Upper lobe of right lung (tissue), 1 donor: ENCODE results near the gene EMILIN1. TPM values are rescaled to one million over a fixed set of nuclear protein-coding genes. Genes with fewer than 3 reads are reported as not detected.
A peak's percentile ranks its signal among the peaks of the same experiment; 100 is the strongest.

ENCODE experiments used
- ATAC-seq: fragments of 200-7000 bp; cut with Tn5 transposase; one replicate; pipeline ENCODE4 v1.9.1; 2020; ENCODE audit warnings: mild to moderate bottlenecking, moderate library complexity
- DNase-seq: peaks from one replicate; pipeline ENCODE4 v3.0.0-alpha.2; 2020
- H3K27ac ChIP-seq: fragments of 200-600 bp; one replicate; pipeline ENCODE4 v1.8.0; 2022
- H3K27me3 ChIP-seq: fragments of 200-600 bp; one replicate; pipeline ENCODE4 v1.8.0; 2022; ENCODE audit warnings: mild to moderate bottlenecking
- H3K36me3 ChIP-seq: fragments of 200-600 bp; one replicate; pipeline ENCODE4 v1.8.0; 2022
- H3K4me1 ChIP-seq: fragments of 200-600 bp; one replicate; pipeline ENCODE4 v1.8.0; 2022
- H3K4me3 ChIP-seq: fragments of 200-600 bp; one replicate; pipeline ENCODE4 v1.8.0; 2022; ENCODE audit warnings: mild to moderate bottlenecking
- H3K9me3 ChIP-seq: fragments of 200-600 bp; one replicate; pipeline ENCODE4 v1.8.0; 2022
- CTCF ChIP-seq: fragments of 200-600 bp; IDR thresholded peaks from one replicate; pipeline ENCODE4 v1.8.0; 2022; ENCODE audit warnings: antibody characterized with exemption
- intact Hi-C: fragments of 100-400 bp; cut with DNase I; formaldehyde crosslinking; loops from one replicate; pipeline ENCODE4 v1.11.0; 2022
- total RNA-seq: library from RNA; stranded (reverse); fragmentation: NEBNext Ultra II Directional; extraction: Animal tissue kit (Norgen Biotek cat#: 25700); gene quantifications from one replicate; pipeline ENCODE4 v1.2.1, GENCODE V29; 2021
- donor health status: DM: no; HTN: yes; CAD: no; lungs with severe emphysema.

Gene EMILIN1
- total RNA-seq, 1 donor from 2014 or later = 84.6 TPM

- no peak for DNase-seq
- H3K4me3 ChIP-seq = no peak overlapping the region
Measured at GRCh38 chr2:27084297-27085061, 6.1 kb downstream of the EMILIN1 start.

DNA sequence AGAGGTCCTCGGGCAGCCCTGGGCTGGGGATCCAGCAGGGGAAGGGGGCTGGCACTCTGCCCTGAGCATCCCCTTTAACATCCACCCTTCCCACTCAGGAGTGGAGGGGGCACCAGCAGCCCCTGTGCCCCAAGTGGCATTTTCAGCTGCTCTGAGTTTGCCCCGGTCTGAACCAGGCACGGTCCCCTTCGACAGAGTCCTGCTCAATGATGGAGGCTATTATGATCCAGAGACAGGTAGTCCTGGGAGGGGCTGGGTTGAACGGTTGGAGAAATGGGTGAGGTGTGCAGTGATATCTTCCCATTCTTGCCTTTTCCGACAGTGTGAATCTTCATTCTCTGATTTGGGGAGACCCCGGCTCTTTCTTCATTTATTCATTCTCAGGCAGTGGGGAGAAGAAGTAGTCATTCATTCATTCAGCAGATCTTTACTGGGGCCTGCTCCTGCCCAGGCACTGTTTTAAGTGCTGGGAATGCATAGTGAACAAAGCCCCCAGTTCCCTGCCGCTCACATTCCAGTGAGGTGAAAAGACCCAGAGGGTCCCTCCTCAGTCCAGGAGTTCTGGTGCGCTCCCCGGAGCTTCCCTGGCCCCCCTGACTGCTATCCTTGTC lies 6.8 kb downstream of the EMILIN1 start:
- Histone ChIP-seq H3K36me3 (no peaks in the 10 kb centered on the region), H3K27ac (peak overlapping the region; percentile 95), H3K4me3 (peak overlapping the region; percentile 74), H3K27me3 (no peaks in the 10 kb centered on the region), H3K9me3 (no peaks in the 10 kb centered on the region), H3K4me1 (peaks cover 37% of the 10 kb centered on the region)
- intact Hi-C loops = loop anchor here (10.0 kb wide), 1 partner anchor 120 kb away; no protein-coding TSS in a partner anchor
- TF ChIP-seq CTCF = peak; percentile 48
- ATAC-seq (no peak), DNase-seq (no peak)

More at GRCh38 chr2:27084297-27085061, 6.1 kb downstream of the EMILIN1 start:
- no peak for ATAC-seq
- no peaks in the 10 kb centered on the region for H3K27me3 ChIP-seq
- intact Hi-C loops = loop anchor here (10.0 kb wide), 1 partner anchor 120 kb away; no protein-coding TSS in a partner anchor
- TF ChIP-seq CTCF = no peak
- H3K9me3 ChIP-seq = no peaks in the 10 kb centered on the region
- H3K36me3 ChIP-seq = no peaks in the 10 kb centered on the region
- H3K27ac ChIP-seq = no peak overlapping the region
- H3K4me1 ChIP-seq = peaks cover 37% of the 10 kb centered on the region

DNA sequence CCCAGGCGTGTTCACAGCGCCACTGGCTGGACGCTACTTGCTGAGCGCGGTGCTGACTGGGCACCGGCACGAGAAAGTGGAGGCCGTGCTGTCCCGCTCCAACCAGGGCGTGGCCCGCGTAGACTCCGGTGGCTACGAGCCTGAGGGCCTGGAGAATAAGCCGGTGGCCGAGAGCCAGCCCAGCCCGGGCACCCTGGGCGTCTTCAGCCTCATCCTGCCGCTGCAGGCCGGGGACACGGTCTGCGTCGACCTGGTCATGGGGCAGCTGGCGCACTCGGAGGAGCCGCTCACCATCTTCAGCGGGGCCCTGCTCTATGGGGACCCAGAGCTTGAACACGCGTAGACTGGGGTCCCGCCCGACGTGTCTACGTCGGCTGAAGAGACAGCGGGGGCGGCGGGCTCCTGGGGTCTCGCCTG lies 7.3 kb downstream of the EMILIN1 start:
- peaks cover 34% of the 10 kb centered on the region for H3K4me1 ChIP-seq
- ATAC-seq (peak; percentile 69), DNase-seq (peak; percentile 91)
- no peaks in the 10 kb centered on the region for H3K27me3 ChIP-seq
- no peaks in the 10 kb centered on the region for H3K36me3 ChIP-seq
- no peaks in the 10 kb centered on the region for H3K9me3 ChIP-seq
- peak overlapping the region; percentile 74 for H3K4me3 ChIP-seq
- TF ChIP-seq CTCF = no peak
- peak overlapping the region; percentile 95 for H3K27ac ChIP-seq
- intact Hi-C loops = loop anchor here (10.0 kb wide), 1 partner anchor 121 kb away; no protein-coding TSS in a partner anchor

DNA sequence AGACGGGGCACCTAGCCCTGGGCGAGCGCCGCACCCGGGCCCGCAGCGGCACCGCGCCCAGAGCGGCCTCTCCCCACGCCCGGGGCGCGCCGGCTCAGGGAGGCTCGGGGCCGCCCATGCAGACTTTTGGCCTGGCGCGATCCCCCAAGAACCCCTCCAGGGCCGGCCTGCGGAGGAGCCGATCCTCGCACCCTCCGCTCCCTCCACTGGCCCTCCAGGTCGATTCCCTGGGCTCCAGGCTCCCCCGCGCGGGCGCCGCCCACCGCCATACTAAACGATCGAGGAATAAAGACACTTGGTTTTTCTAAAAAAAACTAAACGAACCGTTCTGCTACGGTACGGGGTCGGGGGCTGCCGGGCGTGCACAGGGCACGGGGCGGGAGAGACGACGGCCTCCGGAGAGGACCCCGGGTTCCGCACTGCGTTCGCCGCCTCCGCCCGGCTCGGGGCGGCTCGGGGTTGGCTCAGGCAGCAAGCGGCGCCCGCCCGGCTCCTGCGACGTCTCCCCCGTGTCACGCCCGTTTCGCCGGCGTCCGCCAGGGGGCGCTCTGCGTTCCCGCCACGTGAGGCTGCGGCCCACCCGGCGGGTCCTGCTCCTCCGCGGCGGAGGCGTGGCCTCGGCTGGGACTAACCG lies 7.8 kb downstream of the EMILIN1 start:
- Histone ChIP-seq H3K4me3 (peak overlapping the region; percentile 74), H3K27me3 (no peaks in the 10 kb centered on the region), H3K4me1 (peaks cover 30% of the 10 kb centered on the region), H3K27ac (peak overlapping the region; percentile 95), H3K36me3 (no peaks in the 10 kb centered on the region), H3K9me3 (no peaks in the 10 kb centered on the region)
- TF ChIP-seq CTCF = peak; percentile 91
- intact Hi-C loops = loop anchor here (10.0 kb wide), 1 partner anchor 121 kb away; no protein-coding TSS in a partner anchor
- DNase-seq (peak; percentile 99), ATAC-seq (peak; percentile 95)

GRCh38 chr2:27086724-27087593 lies 8.5 kb downstream of the EMILIN1 start, which contains the start of gene KHK:
Gene KHK, plus strand, starts transcription at chr2:27086772. Its CDS starts 488 bp downstream, at chr2:27087260.
- intact Hi-C loops = loop anchor here (10.0 kb wide), 1 partner anchor 122 kb away; no protein-coding TSS in a partner anchor
- ATAC-seq (peak; percentile 29), DNase-seq (peak; percentile 85)
- peak within 1 kb of the TSS; percentile 95 for H3K27ac ChIP-seq
- H3K4me3 ChIP-seq = peak within 1 kb of the TSS; percentile 74
- peaks cover 23% of the 10 kb centered on the region for H3K4me1 ChIP-seq
- no peaks in the 10 kb centered on the region for H3K36me3 ChIP-seq
- H3K27me3 ChIP-seq = no peaks in the 10 kb centered on the region
- H3K9me3 ChIP-seq = no peaks in the 10 kb centered on the region
- no peak for TF ChIP-seq CTCF
